Sigmoid colon (tissue), 7 donors: ENCODE measurements around the gene PRRT1. TPM values are rescaled to one million over a fixed set of nuclear protein-coding genes. Genes with fewer than 3 reads are reported as not detected.

Source experiments
- DNase-seq: peaks from one replicate; pipeline ENCODE4 v3.0.0-alpha.2; 2019
- H3K27ac ChIP-seq, 4 donors: fragments of 200-600 bp; sonication (generic); one replicate each; pipeline ENCODE4 v1.5.1; 2016 to 2019; ENCODE audit warnings: mild to moderate bottlenecking in 1 of 4
- H3K27me3 ChIP-seq, 3 donors: fragments of 200-600 bp; sonication (generic); one replicate each; pipeline ENCODE4 v1.5.1; 2019; ENCODE audit warnings: mild to moderate bottlenecking in 1 of 3
- H3K36me3 ChIP-seq, 4 donors: fragments of 200-600 bp; sonication (generic); one replicate each; pipeline ENCODE4 v1.5.1; 2016 to 2019
- H3K4me1 ChIP-seq, 4 donors: fragments of 200-600 bp; sonication (generic); one replicate each; pipeline ENCODE4 v1.5.1; 2017 to 2019
- H3K4me3 ChIP-seq, 4 donors: fragments of 200-600 bp; sonication (generic); one replicate each; pipeline ENCODE4 v1.5.1; 2017 to 2019; ENCODE audit warnings: mild to moderate bottlenecking in 2 of 4, moderate library complexity in 1 of 4
- H3K9me3 ChIP-seq, 4 donors: fragments of 200-600 bp in 3 of 4; sonication (generic) in 3 of 4; one replicate each; pipeline versions ENCODE4 v1.5.1 to v1.6.1; 2013 to 2019
- CTCF ChIP-seq, 4 experiments: fragments of 450-650 bp in 3 of 4; fragments of 200-600 bp in 1 of 4; IDR thresholded peaks; one replicate each; pipeline ENCODE4 v1.5.1; 2016 to 2019; ENCODE audit warnings: antibody characterized with exemption in 4 of 4, mild to moderate bottlenecking in 3 of 4, moderate library complexity in 2 of 4
- EP300 ChIP-seq, 4 donors: sonication (generic); formaldehyde crosslinking; IDR thresholded peaks; one replicate each; pipeline ENCODE4 v1.6.1; 2017; ENCODE audit warnings: antibody characterized with exemption in 4 of 4
- POLR2A ChIP-seq, 2 donors: fragments of 450-650 bp; IDR thresholded peaks; one replicate each; pipeline ENCODE4 v1.6.1; 2016; ENCODE audit warnings: antibody characterized with exemption in 2 of 2, mild to moderate bottlenecking in 2 of 2, moderate library complexity in 2 of 2
- POLR2AphosphoS5 ChIP-seq, 4 donors: sonication (generic); formaldehyde crosslinking; IDR thresholded peaks; one replicate each; pipeline ENCODE4 v1.6.1; 2017; ENCODE audit warnings: antibody characterized with exemption in 4 of 4
- WGBS, 2 donors: extraction: QIAGEN DNeasy Blood & Tissue Kit; methylation state at CpG; one replicate each; pipeline ENCODE4 v1.1.7; 2013; 5-methylcytosine and 5-hydroxymethylcytosine counted together
- intact Hi-C: fragments of 100-400 bp; cut with DNase I; formaldehyde crosslinking; loops from one replicate; pipeline ENCODE4 v1.15.1; 2023
- polyA plus RNA-seq, 3 donors: library from polyadenylated mRNA; stranded (reverse); fragments of 200-250 nt; gene quantifications; one replicate each; pipeline ENCODE4 v1.2.3, GENCODE V29; 2013
- total RNA-seq, 4 donors: library from RNA; depleted of rRNA; stranded (reverse); fragments of >200 nt; gene quantifications; one replicate each; pipeline ENCODE4 v1.1.0, GENCODE V29; 2016
- donor health status: healthy with polysubstance abuse.
- donor health status: Bipolar disorder and iron deficiency.
- donor health status: healthy.

Gene PRRT1
- total and polyA plus RNA-seq, 7 donors = 0.46 to 6.1 (median 2.5) TPM

- H3K4me1 ChIP-seq = peaks cover 0 to 18% (median 3%) of the 10 kb centered on the region in 4 donors
- DNase-seq = no peak
- TF ChIP-seq CTCF (IDR thresholded peaks at IDR 0.05) = no peak
- H3K27me3 ChIP-seq = no peaks in the 10 kb centered on the region
- peaks cover 27 to 70% (median 29%) of the 10 kb centered on the region in 4 donors for H3K36me3 ChIP-seq
- H3K9me3 ChIP-seq = no peaks in the 10 kb centered on the region
- H3K4me3 ChIP-seq = no peak overlapping the region
- WGBS, 2 donors = 86 to 88% methylated on average over 11 of the region's 11 CpGs
- peak overlapping the region in 3 of 4 donors; percentile 5 to 14 (median 11) for H3K27ac ChIP-seq
- intact Hi-C loops = no loop called here
Measured at GRCh38 chr6:32168807-32169591, 17.3 kb upstream of the PRRT1 start.

- H3K27ac ChIP-seq = peak overlapping the region in 1 of 4 donors; percentile 5
- WGBS, 2 donors = 76 to 86% methylated on average over 2 of the region's 2 CpGs
- no peaks in the 10 kb centered on the region for H3K9me3 ChIP-seq
- no peak for TF ChIP-seq CTCF (IDR thresholded peaks at IDR 0.05)
- TF ChIP-seq POLR2AphosphoS5 (IDR thresholded peaks at IDR 0.05) = no peak
- no peak for TF ChIP-seq EP300 (IDR thresholded peaks at IDR 0.05)
- no peak for TF ChIP-seq POLR2A (IDR thresholded peaks at IDR 0.05)
- peaks cover 0 to 12% (median 3%) of the 10 kb centered on the region in 4 donors for H3K4me1 ChIP-seq
- no peaks in the 10 kb centered on the region for H3K27me3 ChIP-seq
- peaks cover 27 to 73% (median 29%) of the 10 kb centered on the region in 4 donors for H3K36me3 ChIP-seq
- H3K4me3 ChIP-seq = no peak overlapping the region
- intact Hi-C loops = no loop called here
- DNase-seq = no peak
Measured at GRCh38 chr6:32168350-32168749, 16.6 kb upstream of the PRRT1 start.

GRCh38 chr6:32167761-32168262 lies 16.1 kb upstream of the PRRT1 start:
- H3K27me3 ChIP-seq = no peaks in the 10 kb centered on the region
- 82 to 86% methylated on average over 6 of the region's 6 CpGs for WGBS, 2 donors
- H3K9me3 ChIP-seq = no peaks in the 10 kb centered on the region
- no peak for TF ChIP-seq EP300 (IDR thresholded peaks at IDR 0.05)
- no peak for TF ChIP-seq POLR2AphosphoS5 (IDR thresholded peaks at IDR 0.05)
- TF ChIP-seq POLR2A (IDR thresholded peaks at IDR 0.05) = no peak
- no peak for TF ChIP-seq CTCF (IDR thresholded peaks at IDR 0.05)
- DNase-seq = no peak
- no peak overlapping the region for H3K4me3 ChIP-seq
- peak overlapping the region in 1 of 4 donors; percentile 9 for H3K27ac ChIP-seq
- intact Hi-C loops = no loop called here
- H3K36me3 ChIP-seq = peaks cover 27 to 78% (median 29%) of the 10 kb centered on the region in 4 donors
- H3K4me1 ChIP-seq = peaks cover 0 to 7% (median under 1%) of the 10 kb centered on the region in 4 donors

- peak overlapping the region in 1 of 4 donors; percentile 9 for H3K27ac ChIP-seq
- H3K4me3 ChIP-seq = no peak overlapping the region
- no peak for TF ChIP-seq POLR2A (IDR thresholded peaks at IDR 0.05)
- TF ChIP-seq EP300 (IDR thresholded peaks at IDR 0.05) = no peak
- TF ChIP-seq CTCF (IDR thresholded peaks at IDR 0.05) = no peak
- TF ChIP-seq POLR2AphosphoS5 (IDR thresholded peaks at IDR 0.05) = no peak
- WGBS, 2 donors = 89 to 90% methylated on average over 32 of the region's 32 CpGs
- H3K4me1 ChIP-seq = peaks cover 0 to 3% (median 0%) of the 10 kb centered on the region in 4 donors
- DNase-seq = no peak
- H3K9me3 ChIP-seq = no peaks in the 10 kb centered on the region
- peaks cover 27 to 84% (median 29%) of the 10 kb centered on the region in 4 donors for H3K36me3 ChIP-seq
- no peaks in the 10 kb centered on the region for H3K27me3 ChIP-seq
- intact Hi-C loops = no loop called here
Measured at GRCh38 chr6:32167154-32167760, 15.5 kb upstream of the PRRT1 start.
